ENCODE results near the gene POLR2F.
"Not testable (repeated sequence)": the region's sequence is repeated elsewhere in the genome, so short reads cannot be mapped to it uniquely, and the experiment has no call there.

POLR2F gene

DNA sequence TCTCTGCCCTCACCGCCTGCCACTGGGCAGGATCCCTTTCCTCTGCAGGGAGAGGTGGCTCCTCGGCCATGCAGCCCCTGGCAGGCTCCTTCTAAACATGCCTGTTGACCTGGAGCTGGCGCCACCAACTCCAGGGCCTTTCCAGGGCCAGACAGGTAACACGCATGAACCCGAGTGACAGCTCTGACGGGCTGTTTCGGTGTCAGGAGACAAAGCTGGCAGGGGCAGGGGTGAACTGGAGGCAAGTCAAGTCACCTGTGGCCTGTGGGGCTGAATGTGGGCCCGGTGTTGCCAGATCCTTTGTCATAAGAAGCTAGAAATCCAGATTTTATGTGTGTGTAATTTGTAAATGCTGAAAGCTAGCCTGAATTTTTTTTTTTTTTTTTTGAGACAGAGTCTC lies 11.4 kb upstream of the POLR2F start:
- no peak overlapping the region for H3K27ac ChIP-seq (ENCODE audit: low read depth, low read length)
- H3K4me1 ChIP-seq (ENCODE audit: control insufficient read depth, insufficient read depth, low read length), result no peaks in the 10 kb centered on the region
- H3K4me3 ChIP-seq (ENCODE audit: low read depth, low read length), result no peak overlapping the region
- H3K27me3 ChIP-seq (ENCODE audit: control insufficient read depth, insufficient read depth, low read length), result no peaks in the 10 kb centered on the region
- no peak overlapping the region for H3K9ac ChIP-seq (ENCODE audit: low read length)
- H3K36me3 ChIP-seq (ENCODE audit: control insufficient read depth, insufficient read depth, low read length), result peaks cover 45% of the 10 kb centered on the region
- H3K9me3 ChIP-seq (ENCODE audit: control insufficient read depth, insufficient read depth, low read depth, low read length), result no peaks in the 10 kb centered on the region

DNA sequence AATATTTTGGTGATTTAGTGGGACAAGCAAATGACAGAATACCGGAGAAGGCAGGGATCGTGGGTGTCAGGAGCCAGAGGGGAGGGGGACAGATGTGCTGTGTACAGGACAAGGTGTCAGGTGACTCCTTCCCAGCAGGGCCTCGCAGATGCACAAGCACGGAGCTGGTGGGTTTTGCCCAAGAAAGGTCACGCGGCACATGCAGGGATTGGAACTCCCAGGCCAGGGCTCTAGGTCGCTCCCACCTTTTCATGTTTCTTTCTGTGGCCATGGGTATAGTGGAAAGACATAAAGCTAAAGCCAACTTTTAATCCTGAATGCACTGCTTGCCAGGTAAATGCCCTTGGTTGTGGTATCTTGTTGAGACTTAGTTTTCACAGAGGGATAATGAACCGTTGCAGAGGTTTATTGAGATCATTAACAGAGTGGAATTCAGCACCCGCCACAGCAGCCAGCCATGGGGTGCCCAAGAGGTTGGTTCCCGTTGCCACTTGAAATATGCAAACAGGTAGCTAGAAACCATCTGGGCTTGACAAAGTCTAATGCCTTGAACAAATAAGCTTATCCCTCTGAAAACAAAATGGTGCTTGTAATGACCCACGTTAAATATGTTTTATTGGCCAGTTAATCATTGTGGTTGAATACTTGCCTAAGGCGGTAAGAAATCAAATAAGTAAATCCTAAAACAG lies 10.2 kb upstream of the POLR2F start:
- Histone ChIP-seq H3K36me3 (ENCODE audit: control insufficient read depth, insufficient read depth, low read length) (peaks cover 36% of the 10 kb centered on the region), H3K9me3 (ENCODE audit: control insufficient read depth, insufficient read depth, low read depth, low read length) (no peaks in the 10 kb centered on the region), H3K9ac (ENCODE audit: low read length) (no peak overlapping the region), H3K27ac (ENCODE audit: low read depth, low read length) (peak overlapping the region; percentile 14; the same call in 1 of the 2 replicates), H3K4me3 (ENCODE audit: low read depth, low read length) (no peak overlapping the region), H3K27me3 (ENCODE audit: control insufficient read depth, insufficient read depth, low read length) (no peaks in the 10 kb centered on the region), H3K4me1 (ENCODE audit: control insufficient read depth, insufficient read depth, low read length) (no peaks in the 10 kb centered on the region)

DNA sequence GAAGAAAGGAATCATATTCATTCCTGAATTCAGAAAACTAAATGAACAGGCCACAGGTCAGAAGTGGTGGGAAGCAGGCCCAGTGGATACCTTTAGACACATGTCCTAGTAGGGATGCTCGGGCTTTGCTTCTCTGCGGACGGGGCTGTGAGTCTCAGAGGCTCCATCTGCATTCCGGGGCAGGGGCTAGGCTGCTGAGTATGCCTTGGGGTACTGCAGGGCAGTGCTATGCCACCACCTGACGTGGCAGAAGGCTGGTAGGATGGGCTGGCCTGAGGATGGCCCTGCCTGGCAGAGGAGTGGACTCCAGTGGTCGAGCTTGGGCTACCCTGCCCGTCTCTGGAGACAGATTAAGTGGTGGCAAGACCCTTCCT lies 9.7 kb upstream of the POLR2F start:
- Histone ChIP-seq H3K27ac (ENCODE audit: low read depth, low read length) (no peak overlapping the region; the same call in 1 of the 2 replicates), H3K4me3 (ENCODE audit: low read depth, low read length) (no peak overlapping the region), H3K9me3 (ENCODE audit: control insufficient read depth, insufficient read depth, low read depth, low read length) (no peaks in the 10 kb centered on the region), H3K9ac (ENCODE audit: low read length) (no peak overlapping the region), H3K36me3 (ENCODE audit: control insufficient read depth, insufficient read depth, low read length) (peaks cover 35% of the 10 kb centered on the region), H3K27me3 (ENCODE audit: control insufficient read depth, insufficient read depth, low read length) (no peaks in the 10 kb centered on the region), H3K4me1 (ENCODE audit: control insufficient read depth, insufficient read depth, low read length) (no peaks in the 10 kb centered on the region)

DNA sequence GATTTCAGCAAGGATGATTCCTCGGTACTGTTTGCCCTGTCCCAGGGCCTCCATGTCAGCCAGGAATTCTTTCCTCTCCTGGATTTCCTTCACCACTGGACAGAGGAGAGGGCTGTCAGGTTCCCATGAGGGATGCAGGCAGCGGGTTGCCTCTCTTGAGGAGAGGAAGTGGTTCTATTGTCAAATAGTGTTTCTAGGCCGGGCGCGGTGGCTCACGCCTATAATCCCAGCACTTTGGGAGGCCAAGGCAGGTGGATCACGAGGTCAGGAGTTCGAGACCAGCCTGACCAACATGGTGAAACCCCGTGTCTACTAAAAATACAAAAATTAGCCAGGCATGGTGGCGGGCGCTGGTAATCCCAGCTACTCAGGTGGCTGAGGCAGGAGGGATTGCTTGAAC lies 9.1 kb upstream of the POLR2F start:
- H3K9me3 ChIP-seq (ENCODE audit: control insufficient read depth, insufficient read depth, low read depth, low read length); H3K4me1 ChIP-seq (ENCODE audit: control insufficient read depth, insufficient read depth, low read length); H3K27me3 ChIP-seq (ENCODE audit: control insufficient read depth, insufficient read depth, low read length); H3K27ac ChIP-seq (ENCODE audit: low read depth, low read length); H3K4me3 ChIP-seq (ENCODE audit: low read depth, low read length); H3K9ac ChIP-seq (ENCODE audit: low read length): not testable (repeated sequence)
- peaks cover 29% of the 10 kb centered on the region for H3K36me3 ChIP-seq (ENCODE audit: control insufficient read depth, insufficient read depth, low read length)

DNA sequence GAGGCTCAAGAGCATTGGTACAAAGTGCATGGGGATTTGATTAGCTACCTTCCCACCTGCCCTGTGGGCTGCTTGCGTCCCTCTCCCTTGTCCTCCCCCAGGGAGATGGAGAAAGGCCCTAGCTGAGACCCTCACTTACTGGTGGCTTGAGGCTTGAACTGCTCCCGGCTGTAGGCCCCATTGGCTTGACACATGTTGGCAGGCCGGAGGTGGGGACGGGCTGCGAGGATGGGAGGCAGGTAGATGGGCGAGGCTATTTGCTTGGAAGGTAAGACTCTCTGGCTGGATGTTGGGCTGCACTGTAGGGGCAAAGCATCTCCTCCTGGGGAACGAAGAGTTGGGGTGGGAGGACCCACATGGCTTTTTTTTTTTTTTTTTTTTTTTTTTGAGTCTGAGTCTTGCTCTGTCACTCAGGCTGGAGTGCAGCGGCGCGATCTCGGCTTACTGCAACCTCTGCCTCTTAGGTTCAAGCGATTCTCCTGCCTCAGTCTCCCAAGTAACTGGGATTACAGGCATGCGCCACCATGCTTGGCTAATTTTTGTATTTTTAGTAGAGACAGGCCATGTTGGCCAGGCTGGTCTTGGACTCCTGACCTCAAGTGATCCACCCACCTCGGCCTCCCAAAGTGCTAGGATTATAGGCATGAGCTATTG lies 6.2 kb upstream of the POLR2F start:
- not testable (repeated sequence) for H3K27ac ChIP-seq (ENCODE audit: low read depth, low read length); H3K9me3 ChIP-seq (ENCODE audit: control insufficient read depth, insufficient read depth, low read depth, low read length); H3K27me3 ChIP-seq (ENCODE audit: control insufficient read depth, insufficient read depth, low read length); H3K4me3 ChIP-seq (ENCODE audit: low read depth, low read length); H3K9ac ChIP-seq (ENCODE audit: low read length); H3K4me1 ChIP-seq (ENCODE audit: control insufficient read depth, insufficient read depth, low read length); H3K36me3 ChIP-seq (ENCODE audit: control insufficient read depth, insufficient read depth, low read length)

DNA sequence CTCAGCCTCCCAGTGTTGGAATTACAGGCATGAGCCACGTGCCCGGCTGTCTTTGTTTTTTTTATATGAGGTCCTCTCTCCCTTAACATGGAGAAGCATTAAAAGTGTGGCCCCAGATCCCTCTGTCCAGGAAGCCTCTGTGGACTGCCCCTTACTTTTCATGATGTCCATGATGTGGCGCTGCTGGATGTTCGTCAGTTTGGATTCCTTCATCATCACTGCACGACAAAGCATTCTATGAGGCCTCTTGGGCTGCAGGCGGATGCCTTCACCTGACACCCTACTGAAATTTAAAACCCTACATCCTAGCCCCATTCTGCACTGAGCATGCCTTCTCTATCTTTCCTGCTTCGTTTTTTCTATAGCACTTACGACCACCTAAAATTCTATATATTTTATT lies 2.2 kb upstream of the POLR2F start:
- Histone ChIP-seq H3K27me3 (ENCODE audit: control insufficient read depth, insufficient read depth, low read length) (peaks cover 13% of the 10 kb centered on the region), H3K27ac (ENCODE audit: low read depth, low read length) (no peak overlapping the region), H3K9me3 (ENCODE audit: control insufficient read depth, insufficient read depth, low read depth, low read length) (no peaks in the 10 kb centered on the region), H3K36me3 (ENCODE audit: control insufficient read depth, insufficient read depth, low read length) (no peaks in the 10 kb centered on the region; the same call in 1 of the 2 replicates), H3K9ac (ENCODE audit: low read length) (no peak overlapping the region), H3K4me1 (ENCODE audit: control insufficient read depth, insufficient read depth, low read length) (peaks cover 4% of the 10 kb centered on the region; the same call in 1 of the 2 replicates), H3K4me3 (ENCODE audit: low read depth, low read length) (no peak overlapping the region)

DNA sequence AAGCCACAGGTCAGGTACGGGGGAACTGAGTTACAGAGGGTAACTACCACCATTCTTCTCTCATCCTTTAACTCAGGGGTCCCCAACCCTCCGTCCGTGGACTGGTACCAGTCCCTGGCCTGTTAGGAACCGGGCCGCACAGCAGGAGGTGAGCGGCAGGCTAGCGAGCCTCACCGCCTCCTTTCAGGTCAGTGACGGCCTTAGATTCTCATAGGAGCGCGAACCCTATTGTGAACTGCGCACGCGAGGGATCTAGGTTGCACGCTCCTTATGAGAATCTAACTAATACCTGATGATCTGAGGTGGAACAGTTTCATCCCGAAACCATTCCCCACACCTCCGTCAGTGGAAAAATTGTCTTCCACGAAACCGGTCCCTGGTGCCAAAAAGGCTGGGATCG lies 870 bp upstream of the POLR2F start:
- not testable (repeated sequence) for H3K9me3 ChIP-seq (ENCODE audit: control insufficient read depth, insufficient read depth, low read depth, low read length); H3K4me1 ChIP-seq (ENCODE audit: control insufficient read depth, insufficient read depth, low read length); H3K27ac ChIP-seq (ENCODE audit: low read depth, low read length); H3K9ac ChIP-seq (ENCODE audit: low read length)
- Histone ChIP-seq H3K4me3 (ENCODE audit: low read depth, low read length) (peak overlapping the region; percentile 100), H3K36me3 (ENCODE audit: control insufficient read depth, insufficient read depth, low read length) (peaks cover 12% of the 10 kb centered on the region), H3K27me3 (ENCODE audit: control insufficient read depth, insufficient read depth, low read length) (peaks cover 13% of the 10 kb centered on the region)

DNA sequence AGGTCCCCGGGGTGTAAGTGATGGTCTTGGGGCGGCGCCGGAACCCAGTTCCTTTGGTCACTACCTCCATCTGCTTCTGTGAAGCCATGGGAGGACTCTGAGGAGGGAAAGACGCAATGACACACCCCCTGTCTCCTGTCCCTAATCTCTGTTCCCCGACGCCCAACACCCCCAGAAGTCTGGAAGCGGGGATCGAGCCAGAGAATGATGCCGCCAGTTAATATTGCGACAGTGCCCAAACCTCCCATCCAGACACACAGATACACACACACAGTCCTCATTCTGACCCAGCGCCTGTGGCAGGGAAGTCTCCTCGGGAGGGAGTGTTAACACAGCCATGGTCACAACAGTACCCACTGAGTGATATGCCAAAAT lies 450 bp upstream of the POLR2F start:
- Histone ChIP-seq H3K9ac (ENCODE audit: low read length) (peak overlapping the region; percentile 51), H3K36me3 (ENCODE audit: control insufficient read depth, insufficient read depth, low read length) (peaks cover 16% of the 10 kb centered on the region), H3K4me3 (ENCODE audit: low read depth, low read length) (peak overlapping the region; percentile 100), H3K27ac (ENCODE audit: low read depth, low read length) (no peak overlapping the region), H3K27me3 (ENCODE audit: control insufficient read depth, insufficient read depth, low read length) (peaks cover 13% of the 10 kb centered on the region), H3K4me1 (ENCODE audit: control insufficient read depth, insufficient read depth, low read length) (peaks cover 4% of the 10 kb centered on the region; the same call in 1 of the 2 replicates), H3K9me3 (ENCODE audit: control insufficient read depth, insufficient read depth, low read depth, low read length) (no peaks in the 10 kb centered on the region)

DNA sequence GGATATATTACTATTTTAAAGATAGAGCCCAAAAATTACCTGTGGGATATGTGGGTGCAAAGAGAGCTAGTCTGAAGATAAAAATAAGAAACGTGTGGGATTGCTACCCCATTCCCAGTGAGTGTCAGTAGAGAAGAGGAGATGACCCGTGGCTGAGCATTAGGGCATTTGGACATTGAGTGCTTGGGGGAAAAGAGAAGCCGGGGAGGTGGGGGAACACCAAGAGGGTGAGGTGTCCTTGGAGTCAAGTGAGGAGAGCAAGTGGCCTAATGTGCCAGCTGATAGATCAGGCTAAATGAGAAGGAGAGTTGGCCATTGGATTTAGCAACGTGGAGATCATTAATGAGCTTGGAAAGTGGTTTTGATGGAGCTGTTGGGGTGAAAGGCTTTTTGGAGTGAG lies 1.2 kb downstream of the POLR2F start:
- no peak overlapping the region for H3K9ac ChIP-seq (ENCODE audit: low read length)
- peak overlapping the region; percentile 100 for H3K4me3 ChIP-seq (ENCODE audit: low read depth, low read length)
- peaks cover 13% of the 10 kb centered on the region for H3K27me3 ChIP-seq (ENCODE audit: control insufficient read depth, insufficient read depth, low read length)
- H3K4me1 ChIP-seq (ENCODE audit: control insufficient read depth, insufficient read depth, low read length), result peaks cover 4% of the 10 kb centered on the region; the same call in 1 of the 2 replicates
- H3K36me3 ChIP-seq (ENCODE audit: control insufficient read depth, insufficient read depth, low read length), result peaks cover 31% of the 10 kb centered on the region
- no peak overlapping the region for H3K27ac ChIP-seq (ENCODE audit: low read depth, low read length)
- H3K9me3 ChIP-seq (ENCODE audit: control insufficient read depth, insufficient read depth, low read depth, low read length), result no peaks in the 10 kb centered on the region

DNA sequence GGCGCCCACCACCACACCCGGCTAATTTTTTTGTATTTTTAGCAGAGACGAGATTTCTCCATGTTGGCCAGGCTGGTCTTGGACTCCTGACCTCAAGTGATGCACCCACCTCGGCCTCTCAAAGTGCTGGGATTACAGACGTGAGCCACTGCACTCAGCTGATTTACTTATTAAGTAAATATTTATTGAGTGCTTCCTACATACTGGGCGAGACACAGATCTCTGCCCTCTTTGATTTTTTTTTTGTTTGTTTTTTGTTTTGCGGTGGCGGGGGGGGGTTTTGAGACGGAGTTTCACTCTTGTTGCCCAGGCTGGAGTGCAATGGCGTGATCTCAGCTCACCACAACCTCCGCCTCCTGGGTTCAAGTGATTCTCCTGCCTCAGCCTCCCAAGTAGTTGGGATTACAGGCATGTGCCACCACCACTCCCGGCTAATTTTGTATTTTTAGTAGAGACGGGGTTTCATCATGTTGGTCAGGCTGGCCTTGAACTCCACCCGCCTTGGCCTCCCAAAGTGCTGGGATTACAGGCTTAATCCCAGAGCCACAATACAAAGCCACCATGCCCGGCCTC lies 2.4 kb downstream of the POLR2F start:
- H3K4me3 ChIP-seq (ENCODE audit: low read depth, low read length); H3K9me3 ChIP-seq (ENCODE audit: control insufficient read depth, insufficient read depth, low read depth, low read length); H3K9ac ChIP-seq (ENCODE audit: low read length); H3K4me1 ChIP-seq (ENCODE audit: control insufficient read depth, insufficient read depth, low read length); H3K27ac ChIP-seq (ENCODE audit: low read depth, low read length): not testable (repeated sequence)
- Histone ChIP-seq H3K27me3 (ENCODE audit: control insufficient read depth, insufficient read depth, low read length) (peaks cover 13% of the 10 kb centered on the region), H3K36me3 (ENCODE audit: control insufficient read depth, insufficient read depth, low read length) (peaks cover 41% of the 10 kb centered on the region)

DNA sequence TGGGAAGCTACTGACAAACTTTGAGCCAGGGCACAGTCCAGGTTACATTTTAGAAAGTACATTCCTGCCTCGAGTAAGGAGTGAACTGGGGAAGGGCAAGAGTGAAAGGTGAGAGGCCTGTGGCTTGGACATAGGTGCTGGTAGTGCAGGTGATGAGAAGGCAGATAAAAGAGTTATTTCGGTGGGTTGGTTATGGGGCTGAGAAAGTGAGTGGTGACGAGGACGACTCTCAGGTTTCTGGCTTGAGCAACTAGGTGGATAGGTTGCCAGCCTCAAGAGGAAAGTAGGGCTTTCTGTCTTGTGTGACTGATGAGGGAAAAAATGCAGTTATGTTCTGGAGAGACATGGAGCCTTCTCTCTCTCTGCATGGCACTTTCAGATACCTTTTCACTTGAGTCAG lies 3.7 kb downstream of the POLR2F start:
- no peak overlapping the region for H3K9ac ChIP-seq (ENCODE audit: low read length)

More for the DNA sequence above, 3.7 kb downstream of the POLR2F start:
- peaks cover 9% of the 10 kb centered on the region for H3K27me3 ChIP-seq (ENCODE audit: control insufficient read depth, insufficient read depth, low read length)
- peaks cover 55% of the 10 kb centered on the region for H3K36me3 ChIP-seq (ENCODE audit: control insufficient read depth, insufficient read depth, low read length)
- H3K27ac ChIP-seq (ENCODE audit: low read depth, low read length), result no peak overlapping the region
- no peak overlapping the region for H3K4me3 ChIP-seq (ENCODE audit: low read depth, low read length)
- H3K9me3 ChIP-seq (ENCODE audit: control insufficient read depth, insufficient read depth, low read depth, low read length), result no peaks in the 10 kb centered on the region
- peaks cover 4% of the 10 kb centered on the region; the same call in 1 of the 2 replicates for H3K4me1 ChIP-seq (ENCODE audit: control insufficient read depth, insufficient read depth, low read length)
